ENCODE measurements around the gene FAM217B.

DNA sequence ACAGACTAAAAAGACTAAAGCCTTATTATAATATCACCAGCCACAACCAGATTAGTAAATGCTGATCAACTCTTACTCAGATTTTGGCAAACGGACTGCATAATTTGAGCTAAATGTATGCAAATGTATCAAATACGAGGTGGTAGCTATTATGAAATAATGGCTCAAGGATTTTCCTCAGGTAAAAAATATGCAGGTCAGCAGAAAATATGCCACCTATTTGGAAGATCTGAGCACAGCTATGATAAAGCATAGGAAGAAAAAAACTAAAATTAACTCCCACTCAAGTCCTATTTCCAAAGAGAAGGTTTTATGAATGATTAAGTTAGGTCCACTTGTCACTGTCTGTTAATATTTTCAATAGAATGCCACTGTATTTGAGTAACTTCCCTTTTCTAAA is 29.1 kb upstream of the FAM217B start:
- no peak for TF ChIP-seq EZH2 (IDR thresholded peaks at IDR 0.05)
- no peak for TF ChIP-seq POLR2AphosphoS5 (IDR thresholded peaks at IDR 0.05; ENCODE audit: borderline replicate concordance, low read depth, low read length)
- TF ChIP-seq FOXP2 (optimal IDR thresholded peaks at IDR 0.05; ENCODE audit: control extremely low read depth, extremely low read length, insufficient read depth), result no peak

Data from SK-N-MC (cell line).